Activated CD8-positive, alpha-beta T cell treated with anti-CD3 and anti-CD28 coated beads for 36 hours (primary cell): Measurements from ENCODE around the gene FAHD1. TPM values are rescaled to one million over a fixed set of nuclear protein-coding genes. Genes with fewer than 3 reads are reported as not detected.
"Not testable (repeated sequence)": the region's sequence is repeated elsewhere in the genome, so short reads cannot be mapped to it uniquely, and the experiment has no call there.

Source experiments
- ATAC-seq: fragments of 200-7000 bp; cut with Tn5 transposase; one replicate; pipeline ENCODE4 v1.10.0; 2021; ENCODE audit warnings: mild to moderate bottlenecking, moderate library complexity
- CTCF ChIA-PET: fragments of 350-600 bp; sonication (Branson Sonifier 250); formaldehyde crosslinking; loops from one replicate; lab custom pipeline; 2021; ENCODE audit warnings: antibody characterized with exemption; lab: Charles Lee
- POLR2A ChIA-PET: fragments of 350-600 bp; sonication (Branson Sonifier 250); formaldehyde crosslinking; loops from one replicate; lab custom pipeline; 2021; ENCODE audit warnings: antibody characterized with exemption; lab: Charles Lee
- DNase-seq: peaks from one replicate; pipeline ENCODE4 v3.0.0-alpha.2; 2020
- H3K27ac Mint-ChIP-seq: one replicate; pipeline ENCODE4 v1.8.0; 2021; ENCODE audit warnings: mild to moderate bottlenecking, mixed read lengths
- H3K27me3 Mint-ChIP-seq: one replicate; pipeline ENCODE4 v1.8.0; 2021; ENCODE audit warnings: mixed read lengths
- H3K36me3 Mint-ChIP-seq: one replicate; pipeline ENCODE4 v1.8.0; 2021; ENCODE audit warnings: low read depth, mixed read lengths
- H3K4me1 Mint-ChIP-seq: one replicate; pipeline ENCODE4 v1.8.0; 2021; ENCODE audit warnings: low read depth, mixed read lengths
- H3K4me3 Mint-ChIP-seq: one replicate; pipeline ENCODE4 v1.8.0; 2021; ENCODE audit warnings: mild to moderate bottlenecking, moderate library complexity, mixed read lengths
- H3K9me3 Mint-ChIP-seq: one replicate; pipeline ENCODE4 v1.8.0; 2021; ENCODE audit warnings: mixed read lengths
- intact Hi-C: fragments of 100-400 bp; cut with micrococcal nuclease; formaldehyde crosslinking; loops from one replicate; pipeline ENCODE4 v1.10.0; 2022
- total RNA-seq, 2 experiments: library from RNA; stranded (reverse); gene quantifications; one replicate each; pipeline ENCODE4 v1.2.3, GENCODE V29; 2021
- TF ChIP-seq, protein P1 (sequence below): fragments of 200-600 bp; IDR thresholded peaks from one replicate; pipeline ENCODE4 v1.8.0; 2022; ENCODE audit warnings: antibody characterized with exemption, mild to moderate bottlenecking

The FAHD1 gene
- total RNA-seq, 2 experiments from 2014 or later: 14.2 to 17.8 TPM

DNA sequence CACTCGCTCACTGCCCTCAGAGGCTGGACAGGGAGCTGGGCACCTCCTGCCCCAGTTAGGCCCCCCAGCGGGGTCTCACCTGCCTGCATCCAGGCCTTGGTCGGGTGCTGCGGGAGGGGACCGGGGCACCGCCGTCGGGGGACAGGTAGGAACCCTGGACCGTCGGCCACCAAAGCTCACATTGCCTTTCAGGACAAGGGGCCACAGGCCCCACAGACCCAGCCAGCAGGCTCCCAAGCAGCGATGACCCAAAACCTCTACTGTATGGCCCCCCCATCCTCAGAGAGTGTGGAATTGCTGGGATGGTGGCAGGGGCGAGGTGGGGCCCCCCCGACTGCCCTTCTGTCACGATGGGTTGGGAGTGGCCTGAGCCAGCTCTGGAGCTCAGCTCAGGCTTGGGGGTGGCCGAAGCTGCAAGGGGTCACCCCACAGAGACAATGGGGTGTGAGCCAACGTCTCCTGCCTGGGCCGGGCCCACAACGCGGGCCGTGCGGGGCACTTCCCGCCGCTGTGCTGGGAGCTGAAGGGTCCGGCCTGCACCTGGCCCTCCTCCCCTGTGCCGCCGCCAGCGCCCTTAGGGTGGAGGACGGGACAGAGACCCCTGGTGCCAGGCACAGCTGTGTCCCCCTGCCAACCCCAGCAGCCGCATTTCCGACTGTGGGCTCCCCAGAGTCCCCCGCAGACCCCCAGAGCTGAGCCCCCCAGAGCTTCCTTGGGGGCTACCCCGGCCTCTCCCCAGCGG is 34.0 kb upstream of the FAHD1 start:
- intact Hi-C loops: no loop called here
- ATAC-seq: no peak
- Mint-ChIP-seq H3K9me3 (peaks cover 5% of the 10 kb centered on the region), H3K36me3 (peaks cover 5% of the 10 kb centered on the region), H3K4me1 (no peaks in the 10 kb centered on the region), H3K4me3 (no peak overlapping the region), H3K27ac (no peak overlapping the region), H3K27me3 (no peaks in the 10 kb centered on the region)
- TF ChIP-seq, protein P1, sequence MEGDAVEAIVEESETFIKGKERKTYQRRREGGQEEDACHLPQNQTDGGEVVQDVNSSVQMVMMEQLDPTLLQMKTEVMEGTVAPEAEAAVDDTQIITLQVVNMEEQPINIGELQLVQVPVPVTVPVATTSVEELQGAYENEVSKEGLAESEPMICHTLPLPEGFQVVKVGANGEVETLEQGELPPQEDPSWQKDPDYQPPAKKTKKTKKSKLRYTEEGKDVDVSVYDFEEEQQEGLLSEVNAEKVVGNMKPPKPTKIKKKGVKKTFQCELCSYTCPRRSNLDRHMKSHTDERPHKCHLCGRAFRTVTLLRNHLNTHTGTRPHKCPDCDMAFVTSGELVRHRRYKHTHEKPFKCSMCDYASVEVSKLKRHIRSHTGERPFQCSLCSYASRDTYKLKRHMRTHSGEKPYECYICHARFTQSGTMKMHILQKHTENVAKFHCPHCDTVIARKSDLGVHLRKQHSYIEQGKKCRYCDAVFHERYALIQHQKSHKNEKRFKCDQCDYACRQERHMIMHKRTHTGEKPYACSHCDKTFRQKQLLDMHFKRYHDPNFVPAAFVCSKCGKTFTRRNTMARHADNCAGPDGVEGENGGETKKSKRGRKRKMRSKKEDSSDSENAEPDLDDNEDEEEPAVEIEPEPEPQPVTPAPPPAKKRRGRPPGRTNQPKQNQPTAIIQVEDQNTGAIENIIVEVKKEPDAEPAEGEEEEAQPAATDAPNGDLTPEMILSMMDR: no peak
- CTCF ChIA-PET: no interaction called here
- no peak for DNase-seq
- POLR2A ChIA-PET: no interaction called here

DNA sequence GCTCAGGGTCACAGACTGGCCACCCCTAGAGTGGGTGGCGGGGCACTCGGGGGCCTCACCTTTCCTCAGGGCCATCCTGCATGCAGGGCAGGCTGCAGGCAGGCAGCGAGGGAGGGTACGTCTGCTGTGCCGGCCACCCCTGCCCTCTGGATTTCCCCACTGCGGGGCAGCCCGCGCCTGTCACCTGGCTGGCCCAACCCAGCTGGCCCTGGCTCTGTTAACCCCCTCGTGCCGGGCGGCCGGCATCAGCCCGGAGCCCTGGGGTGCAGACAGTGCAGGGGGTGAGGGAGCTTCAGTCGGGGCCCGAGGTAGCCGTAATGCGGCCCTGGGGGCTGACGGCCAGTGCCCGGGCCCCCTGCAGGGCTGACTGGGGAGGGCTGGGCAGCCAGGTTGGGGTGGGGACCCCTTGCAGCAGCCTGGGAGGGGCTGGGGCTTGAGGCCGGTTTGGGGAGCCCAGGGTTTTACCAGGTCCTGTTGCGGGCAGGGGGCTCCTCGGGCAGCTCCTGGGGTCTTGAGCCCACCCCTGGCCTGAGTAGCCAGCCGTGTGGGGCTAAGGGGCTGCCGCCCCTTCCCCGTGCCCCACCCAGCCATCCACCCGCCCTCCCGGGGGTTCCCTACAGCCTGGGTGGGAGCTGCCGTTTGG is 33.3 kb upstream of the FAHD1 start, which contains the start of gene IGFALS:
Gene IGFALS, minus strand, starts transcription at position 128 of the 643 bp plus-strand sequence. Its CDS starts 53 bp downstream, at position 75.
- Mint-ChIP-seq H3K36me3 (peaks cover 7% of the 10 kb centered on the region), H3K9me3 (peaks cover 5% of the 10 kb centered on the region), H3K27ac (no peak within 1 kb of the TSS), H3K27me3 (no peaks in the 10 kb centered on the region), H3K4me3 (no peak within 1 kb of the TSS), H3K4me1 (no peaks in the 10 kb centered on the region)
- DNase-seq (no peak), ATAC-seq (no peak)
- intact Hi-C loops: no loop called here
- ChIA-PET POLR2A (interaction anchor here (1.7 kb wide), 1 partner anchor 19 kb away, joined by 3 read pairs; no protein-coding TSS in a partner anchor), CTCF (no interaction called here)
- TF ChIP-seq, protein P1: no peak

GRCh38 chr16:1794221-1794871 is 32.7 kb upstream of the FAHD1 start:
- Mint-ChIP-seq H3K4me1 (no peaks in the 10 kb centered on the region), H3K36me3 (peaks cover 6% of the 10 kb centered on the region), H3K27me3 (no peaks in the 10 kb centered on the region), H3K4me3 (no peak overlapping the region), H3K27ac (no peak overlapping the region), H3K9me3 (peaks cover 10% of the 10 kb centered on the region)
- intact Hi-C loops: no loop called here
- no peak for ATAC-seq
- no peak for DNase-seq
- CTCF ChIA-PET: no interaction called here
- POLR2A ChIA-PET: interaction anchor here (1.7 kb wide), 1 partner anchor 19 kb away, joined by 3 read pairs; no protein-coding TSS in a partner anchor
- TF ChIP-seq, protein P1: no peak

DNA sequence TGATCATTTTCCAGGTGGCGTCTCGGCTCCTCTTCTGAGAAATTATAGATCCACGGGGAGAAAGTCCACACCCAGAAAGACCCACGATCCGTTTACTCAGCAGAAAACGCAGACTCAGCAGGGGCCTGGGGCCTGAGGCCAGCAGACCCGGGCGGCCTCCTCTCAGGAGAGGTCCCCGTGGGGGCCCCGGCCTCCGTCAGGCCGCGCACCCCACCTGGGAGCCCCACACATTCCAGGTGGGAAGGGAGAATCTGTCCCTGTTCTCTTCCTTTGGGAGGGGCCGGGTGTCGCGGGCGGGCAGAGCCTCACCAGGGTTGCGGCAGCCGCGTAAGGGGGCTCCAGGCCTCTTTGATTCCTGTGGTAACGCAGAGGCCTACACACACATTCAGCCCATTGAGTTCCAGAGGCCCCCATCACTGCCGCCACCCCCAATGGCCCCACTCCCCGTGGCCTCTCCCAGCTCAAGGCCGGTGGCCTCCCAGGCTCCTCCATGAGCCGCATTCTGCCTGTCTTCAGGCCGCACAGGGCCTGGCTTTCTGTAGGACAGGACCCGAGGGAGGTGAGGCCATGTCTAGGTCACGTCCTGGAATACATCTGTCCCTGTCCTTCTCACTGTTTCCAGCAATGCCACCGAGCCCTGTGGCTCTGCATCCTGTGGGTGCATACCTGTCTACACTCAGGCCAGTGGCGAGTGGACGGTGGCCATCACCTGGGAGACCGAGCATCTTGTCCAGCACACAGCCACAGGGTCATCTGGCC is 31.9 kb upstream of the FAHD1 start:
- intact Hi-C loops: no loop called here
- ChIA-PET CTCF (no interaction called here), POLR2A (interaction anchor here (0.8 to 1.7 kb wide), 2 partner anchors 11 to 20 kb away, joined by 3 to 4 read pairs; no protein-coding TSS in a partner anchor)
- Mint-ChIP-seq H3K27ac (no peak overlapping the region), H3K36me3 (peaks cover 6% of the 10 kb centered on the region), H3K27me3 (no peaks in the 10 kb centered on the region), H3K4me1 (no peaks in the 10 kb centered on the region), H3K4me3 (no peak overlapping the region), H3K9me3 (peaks cover 12% of the 10 kb centered on the region)
- TF ChIP-seq, protein P1: no peak
- DNase-seq (no peak), ATAC-seq (no peak)

- intact Hi-C loops: not testable (repeated sequence)
Measured at GRCh38 chr16:1799263-1799662, 27.7 kb upstream of the FAHD1 start.

More at GRCh38 chr16:1799263-1799662, 27.7 kb upstream of the FAHD1 start:
- DNase-seq, POLR2A ChIA-PET, ATAC-seq, CTCF ChIA-PET, H3K36me3 Mint-ChIP-seq, H3K27ac Mint-ChIP-seq, H3K4me1 Mint-ChIP-seq, H3K27me3 Mint-ChIP-seq, H3K4me3 Mint-ChIP-seq: not testable (repeated sequence)
- peaks cover 12% of the 10 kb centered on the region for H3K9me3 Mint-ChIP-seq
